HL-60 (cell line): ENCODE results near the gene RIMKLA.

ENCODE experiments used
- DNase-seq, 2 experiments: peaks; one replicate each; pipeline ENCODE4 v3.0.0-alpha.2; 2010 to 2020; ENCODE audit warnings: low read depth in 1 of 2, low spot score in 1 of 2
- H3K27ac ChIP-seq: fragments of 250-450 bp; sonication (Bioruptor Pico); replicated peaks from 2 replicates; pipeline ENCODE4 v1.5.1; 2020; ENCODE audit warnings: mild to moderate bottlenecking, moderate library complexity
- H3K27me3 ChIP-seq: fragments of 250-450 bp; sonication (Bioruptor Pico); 2 replicates; pipeline ENCODE4 v1.5.1; 2021; ENCODE audit warnings: mild to moderate bottlenecking, moderate library complexity; ENCODE audit not compliant: insufficient read depth, poor library complexity, severe bottlenecking
- H3K4me3 ChIP-seq: replicated peaks from 2 replicates; pipeline ENCODE4 v1.5.1; 2011; ENCODE audit warnings: mild to moderate bottlenecking, control low read depth, low read length; ENCODE audit not compliant: insufficient read depth
- GABPA ChIP-seq: IDR thresholded peaks from 2 replicates; pipeline ENCODE4 v1.6.1; 2012; ENCODE audit warnings: low read depth
- POLR2AphosphoS5 ChIP-seq: IDR thresholded peaks from 2 replicates; pipeline ENCODE4 v1.6.1; 2012; ENCODE audit warnings: low read depth
- SPI1 ChIP-seq: IDR thresholded peaks from 2 replicates; pipeline ENCODE4 v1.6.1; 2012; ENCODE audit warnings: low read depth, mild to moderate bottlenecking, borderline replicate concordance
- TF ChIP-seq, protein P1 (sequence below): IDR thresholded peaks from one replicate; pipeline ENCODE4 v1.5.1; 2011; ENCODE audit warnings: low read length, control low read depth, inconsistent platforms; ENCODE audit not compliant: insufficient read depth
- TF ChIP-seq, protein P2 (sequence below): IDR thresholded peaks from 2 replicates; pipeline ENCODE4 v1.6.1; 2012; ENCODE audit warnings: low read depth; ENCODE audit not compliant: insufficient replicate concordance

The RIMKLA gene

GRCh38 chr1:42461196-42461595 is 80.6 kb downstream of the RIMKLA start:
- no peak overlapping the region for H3K4me3 ChIP-seq
- TF ChIP-seq, protein P1, sequence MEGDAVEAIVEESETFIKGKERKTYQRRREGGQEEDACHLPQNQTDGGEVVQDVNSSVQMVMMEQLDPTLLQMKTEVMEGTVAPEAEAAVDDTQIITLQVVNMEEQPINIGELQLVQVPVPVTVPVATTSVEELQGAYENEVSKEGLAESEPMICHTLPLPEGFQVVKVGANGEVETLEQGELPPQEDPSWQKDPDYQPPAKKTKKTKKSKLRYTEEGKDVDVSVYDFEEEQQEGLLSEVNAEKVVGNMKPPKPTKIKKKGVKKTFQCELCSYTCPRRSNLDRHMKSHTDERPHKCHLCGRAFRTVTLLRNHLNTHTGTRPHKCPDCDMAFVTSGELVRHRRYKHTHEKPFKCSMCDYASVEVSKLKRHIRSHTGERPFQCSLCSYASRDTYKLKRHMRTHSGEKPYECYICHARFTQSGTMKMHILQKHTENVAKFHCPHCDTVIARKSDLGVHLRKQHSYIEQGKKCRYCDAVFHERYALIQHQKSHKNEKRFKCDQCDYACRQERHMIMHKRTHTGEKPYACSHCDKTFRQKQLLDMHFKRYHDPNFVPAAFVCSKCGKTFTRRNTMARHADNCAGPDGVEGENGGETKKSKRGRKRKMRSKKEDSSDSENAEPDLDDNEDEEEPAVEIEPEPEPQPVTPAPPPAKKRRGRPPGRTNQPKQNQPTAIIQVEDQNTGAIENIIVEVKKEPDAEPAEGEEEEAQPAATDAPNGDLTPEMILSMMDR: no peak
- TF ChIP-seq POLR2AphosphoS5: no peak
- no peak overlapping the region for H3K27ac ChIP-seq
- no peak for DNase-seq
- no peaks in the 10 kb centered on the region for H3K27me3 ChIP-seq

DNA sequence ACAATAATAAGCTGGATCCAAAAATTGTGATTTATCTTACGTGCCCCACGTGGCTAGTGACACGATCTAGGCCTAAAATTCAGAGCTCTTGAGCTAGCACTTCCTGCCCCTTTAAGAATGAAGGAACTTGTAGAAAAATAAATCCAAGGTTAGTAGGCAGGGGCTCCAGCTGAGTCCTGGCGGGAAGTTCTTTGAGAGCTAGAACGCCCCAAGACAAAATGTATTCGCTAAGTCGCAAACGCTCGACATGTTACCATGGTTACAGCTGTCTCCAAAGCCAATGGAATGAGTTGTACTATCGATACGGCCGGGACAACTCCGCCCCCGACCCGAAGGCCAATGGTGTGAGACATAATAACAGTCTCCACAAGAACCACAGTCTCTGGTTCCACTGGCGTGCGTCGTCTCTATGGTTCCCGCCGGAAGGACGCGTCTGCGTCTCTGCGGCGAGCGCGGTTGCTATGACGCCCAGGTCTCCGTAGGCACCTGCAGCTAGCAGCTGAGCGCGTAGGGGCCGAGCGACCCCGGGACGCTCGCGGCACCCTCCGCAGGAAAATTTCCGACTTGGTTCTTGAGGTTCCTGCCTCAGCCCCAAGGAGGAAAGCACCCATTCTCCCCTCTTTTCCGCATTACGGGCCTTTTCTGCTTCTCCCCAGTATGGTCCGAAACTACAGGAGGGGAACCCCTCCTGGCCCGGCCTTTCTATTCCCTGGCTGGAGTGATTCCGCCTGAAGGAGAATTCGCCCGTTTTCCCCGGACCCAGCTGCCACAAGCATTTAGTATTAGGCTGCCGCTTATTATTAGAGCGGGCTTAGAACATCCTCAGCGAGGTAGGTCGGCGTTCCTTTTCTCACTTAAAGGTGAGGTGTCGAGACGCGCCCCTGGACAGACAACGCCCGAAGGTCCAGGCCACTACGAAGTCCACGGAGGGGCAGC is 82.5 kb downstream of the RIMKLA start, which contains the start of gene CCDC30:
Gene CCDC30, plus strand, starts transcription at position 459 of the 936 bp plus-strand sequence. CDS start 17,266 bp downstream, outside the sequence.
- no peaks in the 10 kb centered on the region for H3K27me3 ChIP-seq
- DNase-seq: peak; percentile 98 to 99
- peak within 1 kb of the TSS; percentile 74 for H3K27ac ChIP-seq

GRCh38 chr1:42463921-42464320 is 83.3 kb downstream of the RIMKLA start:
- Histone ChIP-seq H3K4me3 (no peak overlapping the region; the same call in 1 of the 2 replicates), H3K27ac (no peak overlapping the region)

More for the DNA sequence above, 82.5 kb downstream of the RIMKLA start, which contains the start of gene CCDC30:
- TF ChIP-seq POLR2AphosphoS5 (peak; percentile 52; the same call in 1 of the 2 replicates), GABPA (peak; percentile 10; the same call in 1 of the 2 replicates)
- TF ChIP-seq, protein P1: no peak
- TF ChIP-seq, protein P2, sequence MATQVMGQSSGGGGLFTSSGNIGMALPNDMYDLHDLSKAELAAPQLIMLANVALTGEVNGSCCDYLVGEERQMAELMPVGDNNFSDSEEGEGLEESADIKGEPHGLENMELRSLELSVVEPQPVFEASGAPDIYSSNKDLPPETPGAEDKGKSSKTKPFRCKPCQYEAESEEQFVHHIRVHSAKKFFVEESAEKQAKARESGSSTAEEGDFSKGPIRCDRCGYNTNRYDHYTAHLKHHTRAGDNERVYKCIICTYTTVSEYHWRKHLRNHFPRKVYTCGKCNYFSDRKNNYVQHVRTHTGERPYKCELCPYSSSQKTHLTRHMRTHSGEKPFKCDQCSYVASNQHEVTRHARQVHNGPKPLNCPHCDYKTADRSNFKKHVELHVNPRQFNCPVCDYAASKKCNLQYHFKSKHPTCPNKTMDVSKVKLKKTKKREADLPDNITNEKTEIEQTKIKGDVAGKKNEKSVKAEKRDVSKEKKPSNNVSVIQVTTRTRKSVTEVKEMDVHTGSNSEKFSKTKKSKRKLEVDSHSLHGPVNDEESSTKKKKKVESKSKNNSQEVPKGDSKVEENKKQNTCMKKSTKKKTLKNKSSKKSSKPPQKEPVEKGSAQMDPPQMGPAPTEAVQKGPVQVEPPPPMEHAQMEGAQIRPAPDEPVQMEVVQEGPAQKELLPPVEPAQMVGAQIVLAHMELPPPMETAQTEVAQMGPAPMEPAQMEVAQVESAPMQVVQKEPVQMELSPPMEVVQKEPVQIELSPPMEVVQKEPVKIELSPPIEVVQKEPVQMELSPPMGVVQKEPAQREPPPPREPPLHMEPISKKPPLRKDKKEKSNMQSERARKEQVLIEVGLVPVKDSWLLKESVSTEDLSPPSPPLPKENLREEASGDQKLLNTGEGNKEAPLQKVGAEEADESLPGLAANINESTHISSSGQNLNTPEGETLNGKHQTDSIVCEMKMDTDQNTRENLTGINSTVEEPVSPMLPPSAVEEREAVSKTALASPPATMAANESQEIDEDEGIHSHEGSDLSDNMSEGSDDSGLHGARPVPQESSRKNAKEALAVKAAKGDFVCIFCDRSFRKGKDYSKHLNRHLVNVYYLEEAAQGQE: no peak
- peak within 1 kb of the TSS; percentile 71 for H3K4me3 ChIP-seq

More at GRCh38 chr1:42463921-42464320, 83.3 kb downstream of the RIMKLA start:
- H3K27me3 ChIP-seq: no peaks in the 10 kb centered on the region
- TF ChIP-seq POLR2AphosphoS5 (no peak), GABPA (no peak), SPI1 (no peak)
- TF ChIP-seq, protein P2: no peak
- TF ChIP-seq, protein P1: no peak
- no peak for DNase-seq
